GM18861 (cell line): ENCODE measurements around the gene C1QC.

Source experiments
- ATAC-seq: cut with Tn5 transposase; IDR thresholded peaks from one replicate; pipeline ENCODE4 v1.9.1; 2021; ENCODE audit not compliant: unreplicated experiment

The C1QC gene

GRCh38 chr1:22618056-22618455 lies 25.4 kb upstream of the C1QC start:
- ATAC-seq, result no peak

GRCh38 chr1:22619252-22619651 lies 24.2 kb upstream of the C1QC start:
- ATAC-seq, result no peak

DNA sequence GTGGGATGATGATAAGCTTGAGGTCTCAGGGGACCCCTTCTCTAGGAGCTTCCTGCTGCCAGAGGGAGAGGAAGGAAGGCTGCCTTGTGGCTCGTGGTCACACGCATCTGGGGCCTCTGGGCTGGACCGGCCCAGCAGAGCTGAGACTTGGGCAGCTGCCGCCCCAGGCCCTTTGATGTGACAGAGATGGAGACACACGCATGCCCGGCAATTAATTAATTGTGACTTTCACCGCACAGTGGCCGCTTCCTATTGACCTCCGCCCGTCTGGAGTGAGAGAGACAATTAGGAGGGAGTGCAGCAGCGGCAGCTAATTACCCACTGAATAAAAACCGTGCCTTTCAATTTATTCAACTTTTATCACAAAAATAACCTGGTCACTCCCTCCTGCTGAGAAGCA lies 23.6 kb upstream of the C1QC start:
- ATAC-seq, result no peak

GRCh38 chr1:22621761-22622160 lies 21.7 kb upstream of the C1QC start:
- no peak for ATAC-seq

DNA sequence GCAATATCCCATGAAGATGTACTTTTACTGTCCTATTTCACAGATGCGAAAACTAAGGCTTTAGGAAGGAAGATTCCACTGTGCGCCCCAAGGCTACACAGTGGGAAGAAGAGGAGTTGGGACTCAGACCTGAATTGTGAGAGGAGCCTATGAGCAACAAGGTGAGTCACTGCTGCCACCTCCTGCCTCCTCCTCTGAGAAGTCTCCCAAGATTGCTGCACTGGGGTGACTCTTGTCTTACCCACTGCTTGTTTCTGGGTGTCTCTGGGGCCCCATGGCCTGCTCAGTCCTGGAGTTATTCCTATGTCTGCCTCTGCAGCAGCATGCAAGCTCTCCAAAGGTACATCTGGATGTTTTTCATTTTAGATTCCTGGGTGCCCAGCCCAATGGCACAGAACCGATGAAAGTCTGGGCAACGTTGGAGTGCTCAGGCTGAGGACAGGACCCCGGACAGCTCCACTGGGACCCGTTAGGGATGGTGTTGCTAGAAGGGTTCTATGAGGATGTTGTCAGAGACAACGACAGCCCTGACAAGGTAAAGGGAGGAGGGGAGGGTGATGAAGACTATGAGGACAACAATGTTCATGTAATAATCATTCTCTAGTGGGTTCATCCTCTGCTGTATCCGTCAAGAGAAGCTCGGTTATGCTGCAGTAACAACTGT lies 18.0 kb upstream of the C1QC start:
- no peak for ATAC-seq

- no peak for ATAC-seq
Measured at GRCh38 chr1:22626237-22627157, 16.9 kb upstream of the C1QC start.

DNA sequence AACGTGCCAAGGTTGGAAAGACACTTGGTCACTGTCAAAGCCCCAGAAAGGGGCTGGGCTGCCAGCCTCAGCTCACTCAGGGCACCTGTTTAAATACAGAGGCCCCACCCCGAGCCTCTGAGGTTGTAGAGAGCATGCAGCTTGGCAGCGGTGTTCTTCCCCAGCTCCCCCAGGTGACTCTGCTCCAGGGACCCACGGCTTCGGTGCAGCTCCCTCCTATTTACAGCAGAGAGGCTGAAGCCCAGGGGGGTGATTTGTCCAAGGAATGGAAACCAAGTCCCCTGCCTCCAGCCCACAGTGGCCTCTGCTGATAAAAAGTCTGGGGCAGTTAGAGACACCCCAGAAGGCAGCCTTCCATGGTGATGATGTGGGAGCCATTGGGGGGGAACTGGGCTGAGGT lies 16.1 kb upstream of the C1QC start:
- no peak for ATAC-seq

DNA sequence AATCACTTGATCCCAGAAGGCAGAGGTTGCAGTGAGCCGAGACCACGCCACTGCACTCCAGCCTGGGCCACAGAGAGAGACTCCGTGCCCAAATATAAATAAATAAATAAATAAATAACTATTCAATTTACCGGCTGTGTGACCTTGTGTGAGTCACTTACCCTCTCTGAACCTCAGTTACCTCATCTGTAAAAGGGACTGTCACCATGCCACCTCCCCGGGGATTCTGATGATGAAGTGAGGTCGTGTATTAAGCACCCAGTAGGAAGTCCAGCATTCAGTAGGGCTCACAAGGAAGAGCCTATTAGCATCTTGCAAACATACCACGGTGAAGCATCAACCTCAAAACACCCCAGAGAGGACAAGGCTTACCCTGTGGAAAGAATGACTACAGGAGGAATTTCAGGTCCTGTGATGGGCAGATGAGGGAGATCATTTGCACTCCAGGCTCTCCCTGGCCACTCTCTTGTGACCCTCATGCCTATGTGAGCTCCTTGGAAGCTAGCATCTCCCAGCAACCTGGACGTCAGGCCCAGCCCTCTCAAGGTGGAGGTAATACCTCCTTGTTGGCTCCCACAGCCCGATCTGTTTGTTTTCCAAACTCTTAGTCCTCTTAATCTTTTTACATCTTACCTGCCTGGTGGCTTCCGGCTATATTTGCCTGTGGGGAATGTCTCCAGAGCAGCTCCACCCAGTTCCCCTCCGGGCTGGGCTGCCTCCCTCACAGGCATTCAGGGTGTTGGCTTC lies 14.6 kb upstream of the C1QC start:
- no peak for ATAC-seq

GRCh38 chr1:22629886-22630285 lies 13.5 kb upstream of the C1QC start:
- ATAC-seq, result no peak

DNA sequence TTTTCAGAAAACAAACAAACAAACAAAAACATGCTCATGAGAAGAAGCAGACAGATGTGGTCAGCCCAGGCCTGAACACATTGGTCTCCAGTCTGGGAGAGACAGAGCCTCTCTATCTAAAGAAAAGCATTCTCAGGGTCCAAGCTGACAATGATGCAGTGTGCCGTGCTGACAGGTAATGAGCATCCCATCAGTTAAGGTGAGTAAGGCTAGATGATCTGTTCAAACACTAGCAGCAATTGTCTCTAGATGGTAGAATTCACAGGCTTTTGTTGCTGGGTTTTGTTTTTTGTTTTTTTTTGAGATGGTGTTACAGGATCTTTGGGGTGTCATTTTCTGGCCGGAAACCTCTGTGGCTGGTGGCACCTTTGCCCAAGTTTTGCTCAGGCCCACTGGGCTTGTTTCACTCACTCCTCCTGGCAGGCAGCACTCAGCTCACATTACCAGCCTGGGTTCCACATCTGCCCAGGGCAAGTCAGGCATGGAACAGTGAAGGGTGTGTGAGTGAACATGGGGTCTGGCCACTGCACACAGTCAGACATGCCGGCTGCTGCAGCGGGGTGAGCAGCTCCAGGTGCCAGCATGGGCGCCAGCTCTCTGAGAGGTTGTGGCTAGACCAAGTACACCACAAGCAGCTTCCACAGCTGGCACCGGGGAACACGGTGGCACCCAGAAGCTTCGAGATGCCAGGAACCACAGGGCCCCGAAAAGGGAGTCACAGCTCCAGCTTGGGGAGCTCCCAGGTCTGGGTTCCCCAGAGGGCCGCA lies 9.6 kb upstream of the C1QC start:
- ATAC-seq, result no peak

GRCh38 chr1:22635436-22635835 lies 8.0 kb upstream of the C1QC start:
- ATAC-seq, result no peak

GRCh38 chr1:22636353-22636752 lies 7.1 kb upstream of the C1QC start, which contains the start of gene C1QA:
C1QA (plus strand) TSS chr1:22636628; CDS start chr1:22637617, 989 bp downstream.
- ATAC-seq, result no peak

- ATAC-seq, result no peak
Measured at GRCh38 chr1:22636927-22637326, 6.5 kb upstream of the C1QC start.

DNA sequence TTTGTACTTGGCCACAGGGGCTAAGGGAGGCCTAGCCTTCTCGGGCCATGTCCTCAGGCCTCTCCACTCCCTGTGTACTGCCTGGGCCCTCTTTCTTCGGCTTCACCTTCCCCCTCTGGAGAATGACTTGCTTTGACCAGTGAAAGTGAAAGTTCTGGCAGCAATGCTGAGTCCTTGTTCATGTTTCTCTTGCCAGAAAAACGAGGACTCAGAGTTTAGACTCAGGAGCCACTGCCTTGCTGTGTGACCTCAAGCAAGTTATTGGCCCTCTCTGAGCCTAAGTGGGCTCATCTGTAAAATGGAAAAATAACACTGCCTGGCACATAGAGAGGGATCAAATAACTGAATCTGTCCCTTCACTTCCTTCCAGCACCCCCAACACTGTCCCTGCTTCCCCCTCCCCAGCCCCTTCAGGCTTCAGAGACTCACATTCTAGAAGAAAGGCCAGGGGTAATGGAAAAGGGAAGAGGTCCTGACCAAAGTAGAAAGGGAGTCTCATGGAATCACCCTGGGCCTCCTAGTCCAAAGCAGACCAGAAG lies 5.5 kb upstream of the C1QC start:
- ATAC-seq, result no peak

DNA sequence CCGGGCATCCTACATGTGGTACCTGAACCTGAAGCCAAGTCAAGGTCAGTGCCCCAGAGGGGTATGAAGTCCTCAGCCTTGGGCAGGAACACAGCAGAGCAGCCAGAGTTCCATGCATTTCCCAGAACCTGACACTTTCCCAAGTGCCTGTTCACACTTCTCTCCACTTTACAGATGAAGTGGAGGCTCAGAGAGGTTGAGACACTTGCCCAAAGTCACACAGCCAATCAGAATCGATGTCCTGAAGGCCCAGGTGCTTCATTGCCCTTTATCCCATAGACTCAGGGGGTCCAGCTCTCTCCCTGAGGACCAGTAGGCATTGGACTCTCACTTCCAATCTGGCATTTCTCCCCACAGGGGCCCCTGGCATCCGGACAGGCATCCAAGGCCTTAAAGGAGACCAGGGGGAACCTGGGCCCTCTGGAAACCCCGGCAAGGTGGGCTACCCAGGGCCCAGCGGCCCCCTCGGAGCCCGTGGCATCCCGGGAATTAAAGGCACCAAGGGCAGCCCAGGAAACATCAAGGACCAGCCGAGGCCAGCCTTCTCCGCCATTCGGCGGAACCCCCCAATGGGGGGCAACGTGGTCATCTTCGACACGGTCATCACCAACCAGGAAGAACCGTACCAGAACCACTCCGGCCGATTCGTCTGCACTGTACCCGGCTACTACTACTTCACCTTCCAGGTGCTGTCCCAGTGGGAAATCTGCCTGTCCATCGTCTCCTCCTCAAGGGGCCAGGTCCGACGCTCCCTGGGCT lies 4.8 kb upstream of the C1QC start:
- ATAC-seq, result no peak

DNA sequence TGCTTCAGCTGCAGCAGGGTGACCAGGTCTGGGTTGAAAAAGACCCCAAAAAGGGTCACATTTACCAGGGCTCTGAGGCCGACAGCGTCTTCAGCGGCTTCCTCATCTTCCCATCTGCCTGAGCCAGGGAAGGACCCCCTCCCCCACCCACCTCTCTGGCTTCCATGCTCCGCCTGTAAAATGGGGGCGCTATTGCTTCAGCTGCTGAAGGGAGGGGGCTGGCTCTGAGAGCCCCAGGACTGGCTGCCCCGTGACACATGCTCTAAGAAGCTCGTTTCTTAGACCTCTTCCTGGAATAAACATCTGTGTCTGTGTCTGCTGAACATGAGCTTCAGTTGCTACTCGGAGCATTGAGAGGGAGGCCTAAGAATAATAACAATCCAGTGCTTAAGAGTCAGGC lies 4.1 kb upstream of the C1QC start:
- no peak for ATAC-seq

DNA sequence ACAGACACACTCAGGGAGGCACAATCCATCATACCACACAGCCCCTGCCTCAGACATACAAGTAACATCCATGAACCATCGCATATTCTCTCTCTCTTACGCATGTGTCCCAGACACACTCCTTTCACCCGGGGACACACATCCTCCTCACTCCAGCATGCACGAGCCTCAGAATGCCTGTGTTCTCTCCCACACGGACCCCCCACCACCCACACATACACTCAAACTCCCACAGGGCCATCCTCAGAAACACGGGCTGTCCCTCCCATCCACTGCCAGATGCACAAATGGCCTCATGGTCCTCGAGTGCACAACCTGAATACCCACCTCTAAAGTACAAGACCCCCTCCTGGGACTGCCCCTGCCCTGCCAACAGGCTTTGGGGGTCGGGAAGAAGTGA lies 2.2 kb upstream of the C1QC start:
- ATAC-seq, result no peak

DNA sequence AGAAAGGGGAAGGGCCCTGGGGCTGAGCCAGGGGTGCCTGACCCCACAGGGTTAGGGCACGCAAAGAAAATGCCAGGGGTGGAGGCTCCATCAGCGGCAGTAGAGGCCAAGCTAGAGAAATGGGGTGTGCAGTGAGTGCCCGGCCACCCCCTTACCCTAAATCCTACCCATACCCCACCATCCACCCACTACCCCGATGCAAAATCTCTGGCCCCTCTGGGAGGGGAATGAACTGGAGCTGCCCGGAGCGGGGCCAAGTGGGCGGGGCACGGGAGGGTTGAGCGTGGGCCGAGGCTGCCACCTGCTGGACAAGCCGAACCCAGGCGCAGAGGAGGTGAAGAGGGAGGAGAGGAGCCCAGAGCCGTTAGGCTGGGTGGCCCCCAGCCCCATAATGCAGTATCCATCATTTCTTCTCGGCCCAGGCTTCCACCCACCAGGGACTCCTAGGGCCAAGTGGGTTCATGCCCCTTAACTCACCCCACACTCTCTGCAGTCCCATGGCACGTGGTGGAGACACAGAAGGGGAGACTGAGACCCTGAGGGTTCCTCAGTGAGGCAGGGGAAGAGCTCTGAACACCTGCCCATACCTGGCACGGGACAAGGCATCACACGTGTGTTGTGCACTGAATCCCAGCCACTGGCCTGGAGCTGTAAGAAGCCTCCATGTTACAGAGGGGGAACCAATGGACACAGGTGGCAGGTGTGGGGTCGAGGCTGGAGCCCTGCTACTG lies 1.4 kb upstream of the C1QC start:
- ATAC-seq, result no peak

DNA sequence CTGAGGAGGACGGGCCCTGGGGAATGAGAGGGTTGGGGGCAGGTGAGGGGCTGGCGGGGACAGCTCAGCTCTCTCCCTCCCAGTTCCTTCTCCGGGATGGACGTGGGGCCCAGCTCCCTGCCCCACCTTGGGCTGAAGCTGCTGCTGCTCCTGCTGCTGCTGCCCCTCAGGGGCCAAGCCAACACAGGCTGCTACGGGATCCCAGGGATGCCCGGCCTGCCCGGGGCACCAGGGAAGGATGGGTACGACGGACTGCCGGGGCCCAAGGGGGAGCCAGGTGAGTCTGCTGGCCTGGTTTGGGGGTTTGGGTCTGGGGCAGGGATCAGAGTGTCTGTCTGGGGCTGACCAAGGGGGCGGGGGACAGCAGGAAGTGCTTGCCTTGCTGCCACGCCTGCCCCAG lies 495 bp downstream of the C1QC start:
- ATAC-seq, result no peak
